HG03060 (cell line): ENCODE data around the gene SP140L.
"Not testable (repeated sequence)": the region's sequence is repeated elsewhere in the genome, so short reads cannot be mapped to it uniquely, and the experiment has no call there.

ENCODE experiments used
- ATAC-seq: cut with Tn5 transposase; IDR thresholded peaks from one replicate; pipeline ENCODE4 v1.9.1; 2021; ENCODE audit warnings: low read depth, moderate number of reproducible peaks; ENCODE audit not compliant: unreplicated experiment

The SP140L gene

GRCh38 chr2:230414302-230414701 lies 87.3 kb downstream of the SP140L start:
- ATAC-seq, result no peak

GRCh38 chr2:230416061-230416721 lies 89.2 kb downstream of the SP140L start, which contains the start of gene SP100:
TSS of gene SP100 (plus strand) at chr2:230416201. CDS start at chr2:230416297, 96 bp downstream.
- peak; percentile 77 for ATAC-seq

- ATAC-seq, result no peak
These were observed 90.4 kb downstream of the SP140L start for GRCh38 chr2:230417436-230417835.

GRCh38 chr2:230418341-230419016 lies 91.5 kb downstream of the SP140L start:
- ATAC-seq, result no peak

GRCh38 chr2:230419181-230419580 lies 92.2 kb downstream of the SP140L start:
- no peak for ATAC-seq

GRCh38 chr2:230422149-230422548 lies 95.2 kb downstream of the SP140L start:
- no peak for ATAC-seq

GRCh38 chr2:230423851-230424458 lies 97.0 kb downstream of the SP140L start:
- no peak for ATAC-seq

- no peak for ATAC-seq
These were observed 98.4 kb downstream of the SP140L start for GRCh38 chr2:230425377-230425776.

- no peak for ATAC-seq
These were observed 102.5 kb downstream of the SP140L start for GRCh38 chr2:230429513-230429912.

- no peak for ATAC-seq
These were observed 104.2 kb downstream of the SP140L start for GRCh38 chr2:230430957-230431910.

GRCh38 chr2:230434677-230435324 lies 107.8 kb downstream of the SP140L start:
- ATAC-seq, result no peak

- ATAC-seq, result no peak
These were observed 108.4 kb downstream of the SP140L start for GRCh38 chr2:230435431-230435830.

- not testable (repeated sequence) for ATAC-seq
These were observed 112.1 kb downstream of the SP140L start for GRCh38 chr2:230439121-230439520.

GRCh38 chr2:230439590-230439989 lies 112.6 kb downstream of the SP140L start:
- no peak for ATAC-seq

- ATAC-seq, result no peak
These were observed 114.4 kb downstream of the SP140L start for GRCh38 chr2:230441227-230441897.

- no peak for ATAC-seq
These were observed 116.5 kb downstream of the SP140L start for GRCh38 chr2:230443541-230443940.

GRCh38 chr2:230444832-230445231 lies 117.8 kb downstream of the SP140L start:
- no peak for ATAC-seq

GRCh38 chr2:230447036-230447435 lies 120.0 kb downstream of the SP140L start:
- no peak for ATAC-seq
